Gastroesophageal sphincter (tissue), 4 donors: Measurements from ENCODE around the gene PEX26. TPM values are rescaled to one million over a fixed set of nuclear protein-coding genes. Genes with fewer than 3 reads are reported as not detected.
"Not testable (repeated sequence)": the region's sequence is repeated elsewhere in the genome, so short reads cannot be mapped to it uniquely, and the experiment has no call there.

Source experiments
- ATAC-seq: fragments of 150-250 bp; one replicate; pipeline ENCODE4 v1.9.1; 2016; ENCODE audit warnings: mild to moderate bottlenecking, moderate library complexity
- H3K27ac ChIP-seq, 4 donors: fragments of 200-600 bp; sonication (generic) in 3 of 4; 1 replicate in 3 of 4; 2 replicates in 1 of 4; pipeline ENCODE4 v1.5.1; 2016 to 2019
- H3K27me3 ChIP-seq: fragments of 200-600 bp; sonication (generic); one replicate; pipeline ENCODE4 v1.5.1; 2019
- H3K36me3 ChIP-seq, 2 donors: fragments of 200-600 bp; sonication (generic); one replicate each; pipeline ENCODE4 v1.5.1; 2019; ENCODE audit warnings: control low read depth in 1 of 2
- H3K4me1 ChIP-seq, 3 donors: fragments of 200-600 bp; sonication (generic); 1 replicate in 2 of 3; 2 replicates in 1 of 3; pipeline ENCODE4 v1.5.1; 2016 to 2019; ENCODE audit warnings: control low read depth in 2 of 3
- H3K4me3 ChIP-seq, 2 donors: fragments of 200-600 bp; sonication (generic); one replicate each; pipeline ENCODE4 v1.5.1; 2019; ENCODE audit warnings: mild to moderate bottlenecking in 1 of 2, moderate library complexity in 1 of 2
- H3K9me3 ChIP-seq, 3 donors: fragments of 200-600 bp; sonication (generic); one replicate each; pipeline ENCODE4 v1.5.1; 2017 to 2019; ENCODE audit warnings: control low read depth in 2 of 3
- CTCF ChIP-seq, 4 experiments: fragments of 200-600 bp in 2 of 4; fragments of 450-650 bp in 2 of 4; sonication (generic) in 1 of 4; IDR thresholded peaks; one replicate each; pipeline ENCODE4 v1.5.1; 2017 to 2019; ENCODE audit warnings: antibody characterized with exemption in 4 of 4, mild to moderate bottlenecking in 2 of 4, moderate library complexity in 2 of 4
- EP300 ChIP-seq: sonication (generic); formaldehyde crosslinking; IDR thresholded peaks from one replicate; pipeline ENCODE4 v1.6.1; 2017; ENCODE audit warnings: antibody characterized with exemption, mild to moderate bottlenecking
- POLR2A ChIP-seq, 2 donors: fragments of 450-650 bp; IDR thresholded peaks; one replicate each; pipeline ENCODE4 v1.6.1; 2017; ENCODE audit warnings: antibody characterized with exemption in 2 of 2, mild to moderate bottlenecking in 2 of 2, moderate library complexity in 1 of 2
- POLR2AphosphoS5 ChIP-seq: sonication (generic); formaldehyde crosslinking; IDR thresholded peaks from one replicate; pipeline ENCODE4 v1.6.1; 2017; ENCODE audit warnings: antibody characterized with exemption
- WGBS, 2 donors: methylation state at CpG; one replicate each; pipeline ENCODE4 v1.1.5; 2018; ENCODE audit warnings: low coverage in 1 of 2; 5-methylcytosine and 5-hydroxymethylcytosine counted together
- total RNA-seq, 4 donors: library from RNA; depleted of rRNA; stranded (reverse); fragments of >200 nt; gene quantifications; one replicate each; pipeline ENCODE4 v1.1.0, GENCODE V29; 2016

The PEX26 gene
- total RNA-seq, 4 donors from 2014 or later: 19.5 to 34.9 (median 27.4) TPM

DNA sequence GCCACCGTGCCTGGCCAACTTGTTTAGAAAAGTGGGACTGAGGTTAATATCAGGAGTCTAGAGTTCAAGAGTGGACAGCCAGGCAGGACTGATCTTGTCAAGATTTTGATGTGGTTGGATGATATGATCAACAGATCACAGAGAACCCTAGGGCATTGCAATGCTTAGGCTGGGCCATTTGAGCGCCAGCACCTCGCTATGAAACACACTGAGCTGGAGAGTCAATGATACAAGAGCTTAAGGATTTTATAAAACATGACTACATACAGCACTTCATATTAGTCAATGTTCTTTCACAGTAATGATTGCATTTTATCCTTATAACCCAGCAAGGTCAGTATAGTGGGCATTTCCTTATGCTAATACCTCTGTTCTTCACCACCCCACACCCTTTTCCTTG lies 15.4 kb upstream of the PEX26 start:
- no peak for ATAC-seq
- H3K4me1 ChIP-seq: peaks cover 0 to 51% (median 19%) of the 10 kb centered on the region in 3 donors
- H3K4me3 ChIP-seq: no peak overlapping the region
- H3K36me3 ChIP-seq: no peaks in the 10 kb centered on the region
- H3K9me3 ChIP-seq: no peaks in the 10 kb centered on the region
- H3K27ac ChIP-seq: peak overlapping the region in 1 of 4 donors; percentile 90
- TF ChIP-seq POLR2A (IDR thresholded peaks at IDR 0.05) (no peak), POLR2AphosphoS5 (no peak), EP300 (no peak), CTCF (IDR thresholded peaks at IDR 0.05) (no peak)
- WGBS, 2 donors: 100% methylated on average over 2 of the region's 3 CpGs; no CpG with 5 or more reads in 1 of the 2 donors
- no peaks in the 10 kb centered on the region for H3K27me3 ChIP-seq

DNA sequence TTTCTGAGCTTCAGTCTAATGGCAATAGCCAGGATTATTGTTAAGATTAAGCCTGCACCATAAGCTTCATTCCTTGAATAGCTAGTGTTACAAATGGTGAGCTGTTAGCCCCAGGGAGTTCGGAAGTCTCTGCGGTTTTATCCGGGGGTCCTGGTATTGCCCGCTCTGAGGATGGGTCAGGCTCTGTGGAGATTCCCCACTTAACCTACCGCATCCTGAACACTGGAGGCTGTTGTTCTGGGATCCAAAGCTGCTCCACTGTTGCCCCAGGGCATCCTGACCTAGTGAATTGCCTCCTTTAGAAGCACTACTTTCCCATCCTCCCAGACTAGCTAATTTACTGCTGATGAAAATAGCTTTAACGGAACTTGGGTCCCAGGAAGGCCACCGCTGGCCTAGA lies 14.5 kb upstream of the PEX26 start:
- no peak for ATAC-seq
- H3K4me1 ChIP-seq: peaks cover 0 to 51% (median 18%) of the 10 kb centered on the region in 3 donors
- no peak for TF ChIP-seq CTCF (IDR thresholded peaks at IDR 0.05)
- no peak for TF ChIP-seq EP300
- no peak for TF ChIP-seq POLR2A (IDR thresholded peaks at IDR 0.05)
- TF ChIP-seq POLR2AphosphoS5: no peak
- H3K9me3 ChIP-seq: no peaks in the 10 kb centered on the region
- 67 to 100% methylated on average over 1 of the region's 7 CpGs for WGBS, 2 donors
- H3K36me3 ChIP-seq: no peaks in the 10 kb centered on the region
- no peaks in the 10 kb centered on the region for H3K27me3 ChIP-seq
- peak overlapping the region in 2 of 4 donors; percentile 37 to 90 for H3K27ac ChIP-seq
- H3K4me3 ChIP-seq: no peak overlapping the region

- not testable (repeated sequence) for H3K36me3 ChIP-seq, H3K4me3 ChIP-seq, H3K9me3 ChIP-seq, H3K27me3 ChIP-seq, ATAC-seq
- Histone ChIP-seq H3K4me1 (peaks cover 0 to 51% (median 18%) of the 10 kb centered on the region in 3 donors), H3K27ac (peak overlapping the region in 1 of 4 donors; percentile 90)
- 65 to 69% methylated on average over 5 to 6 of the region's 6 CpGs for WGBS, 2 donors
These were observed 14.1 kb upstream of the PEX26 start for GRCh38 chr22:18063715-18064114.

DNA sequence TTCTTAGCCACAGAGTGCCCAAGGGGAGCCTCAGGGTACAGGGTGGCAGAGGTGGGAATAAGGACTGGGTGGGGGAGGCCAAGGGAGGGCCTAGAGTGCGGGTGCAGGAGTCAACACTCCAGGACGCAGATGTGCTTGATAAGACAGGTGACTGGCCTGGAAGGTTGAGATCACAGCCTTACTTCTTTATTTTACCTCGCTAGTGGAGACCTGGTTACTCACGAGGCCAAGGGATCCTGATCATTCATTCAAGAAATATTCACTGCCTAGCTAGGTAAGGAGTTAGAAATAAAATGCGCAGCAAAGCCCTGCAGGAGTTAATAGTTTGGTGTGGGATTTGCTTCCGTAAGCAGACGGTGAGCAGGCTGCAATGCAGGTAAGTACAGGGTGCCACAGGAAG lies 13.2 kb upstream of the PEX26 start:
- TF ChIP-seq POLR2A (IDR thresholded peaks at IDR 0.05) (no peak), EP300 (no peak), POLR2AphosphoS5 (no peak), CTCF (IDR thresholded peaks at IDR 0.05) (no peak)
- Histone ChIP-seq H3K36me3 (no peaks in the 10 kb centered on the region), H3K27ac (peak overlapping the region in 1 of 4 donors; percentile 92), H3K27me3 (no peaks in the 10 kb centered on the region), H3K4me1 (peaks cover 0 to 55% (median 18%) of the 10 kb centered on the region in 3 donors), H3K9me3 (no peaks in the 10 kb centered on the region), H3K4me3 (no peak overlapping the region)
- WGBS, 2 donors: 77 to 89% methylated on average over 3 to 7 of the region's 7 CpGs
- no peak for ATAC-seq

- 60% methylated on average over 1 of the region's 9 CpGs; no CpG with 5 or more reads in 1 of the 2 donors for WGBS, 2 donors
These were observed 12.5 kb upstream of the PEX26 start for GRCh38 chr22:18065256-18065655.

More at GRCh38 chr22:18065256-18065655, 12.5 kb upstream of the PEX26 start:
- Histone ChIP-seq H3K36me3 (no peaks in the 10 kb centered on the region), H3K9me3 (no peaks in the 10 kb centered on the region), H3K4me3 (no peak overlapping the region), H3K4me1 (peaks cover 0 to 54% (median 18%) of the 10 kb centered on the region in 3 donors), H3K27ac (peak overlapping the region in 3 of 4 donors; percentile 10 to 92 (median 18)), H3K27me3 (no peaks in the 10 kb centered on the region)
- TF ChIP-seq POLR2AphosphoS5 (no peak), EP300 (no peak), POLR2A (IDR thresholded peaks at IDR 0.05) (no peak), CTCF (IDR thresholded peaks at IDR 0.05) (no peak)
- no peak for ATAC-seq
